Kidney (tissue), 14 donors: ENCODE data around the gene DIPK1C. TPM values are rescaled to one million over a fixed set of nuclear protein-coding genes. Genes with fewer than 3 reads are reported as not detected.

ENCODE experiments used
- DNase-seq, 5 donors: peaks; one replicate each; pipeline ENCODE4 v3.0.0-alpha.2; 2013 to 2020
- FAIRE-seq: peaks from 2 replicates; lab custom pipeline; 2012; peaks lifted over from hg19 to GRCh38; lab: Jason Lieb, UNC
- H3K27ac ChIP-seq, 2 donors: one replicate each; pipeline ENCODE4 v1.7.0; 2013; ENCODE audit warnings: low read depth in 2 of 2, low read length in 2 of 2, inconsistent platforms in 1 of 2
- H3K27me3 ChIP-seq: one replicate; pipeline ENCODE4 v1.7.1; 2013; ENCODE audit warnings: low read length, inconsistent platforms; ENCODE audit not compliant: control insufficient read depth, insufficient read depth
- H3K36me3 ChIP-seq, 3 donors: one replicate each; pipeline versions ENCODE4 v1.7.0 to v1.7.1; 2013; ENCODE audit warnings: low read length in 3 of 3, control low read depth in 1 of 3, inconsistent platforms in 1 of 3; ENCODE audit not compliant: insufficient read depth in 3 of 3, control insufficient read depth in 2 of 3
- H3K4me1 ChIP-seq, 3 donors: one replicate each; pipeline versions ENCODE4 v1.7.0 to v1.7.1; 2013; ENCODE audit warnings: low read length in 3 of 3, inconsistent platforms in 1 of 3, low read depth in 1 of 3; ENCODE audit not compliant: control insufficient read depth in 2 of 3, insufficient read depth in 2 of 3
- H3K4me3 ChIP-seq, 3 donors: one replicate each; pipeline versions ENCODE4 v1.7.0 to v1.8.1; 2013; ENCODE audit warnings: low read length in 3 of 3, control low read depth in 1 of 3, inconsistent platforms in 1 of 3
- H3K9ac ChIP-seq, 3 donors: one replicate each; pipeline versions ENCODE4 v1.7.0 to v1.7.1; 2013; ENCODE audit warnings: low read length in 3 of 3, control low read depth in 1 of 3, inconsistent platforms in 1 of 3
- H3K9me3 ChIP-seq, 3 donors: one replicate each; pipeline versions ENCODE4 v1.7.0 to v1.7.1; 2013; ENCODE audit warnings: low read length in 3 of 3, control low read depth in 1 of 3, inconsistent platforms in 1 of 3; ENCODE audit not compliant: control insufficient read depth in 2 of 3, insufficient read depth in 1 of 3
- intact Hi-C: fragments of 100-400 bp; cut with DNase I; formaldehyde crosslinking; loops from one replicate; pipeline ENCODE4 v1.11.1; 2022
- polyA plus RNA-seq: library from polyadenylated mRNA; stranded (reverse); fragments of 350-450 nt; fragmentation: Illumina TruSeq; extraction: RNeasy Lipid Tissue Mini Kit (QIAGEN cat#74804); gene quantifications from one replicate; pipeline ENCODE4 v1.2.3, GENCODE V29; 2014; ENCODE audit warnings: low read depth, low replicate concordance; ENCODE audit not compliant: insufficient read depth
- total RNA-seq: library from RNA; stranded (reverse); fragmentation: NEBNext Ultra II Directional; extraction: Animal tissue kit (Norgen Biotek cat#: 25700); gene quantifications from one replicate; pipeline ENCODE4 v1.2.1, GENCODE V29; 2021
- TF ChIP-seq, protein P1 (sequence below): IDR thresholded peaks from 3 replicates; pipeline ENCODE4 v1.5.1; 2012; ENCODE audit warnings: mild to moderate bottlenecking, moderate library complexity, borderline replicate concordance; ENCODE audit not compliant: insufficient read depth; ENCODE audit errors: extremely low read depth
- donor health status: control.
- donor health status: control.
- donor health status: control.
- donor health status: control.
- donor health status: control.
- donor health status: DM: yes; HTN: yes; CAD: no.
- donor health status: Normal renal cell carcinoma (clear cell type).

DIPK1C gene
- total and polyA plus RNA-seq, 2 donors from 2014 or later = 0.09 TPM; not detected in 1

DNA sequence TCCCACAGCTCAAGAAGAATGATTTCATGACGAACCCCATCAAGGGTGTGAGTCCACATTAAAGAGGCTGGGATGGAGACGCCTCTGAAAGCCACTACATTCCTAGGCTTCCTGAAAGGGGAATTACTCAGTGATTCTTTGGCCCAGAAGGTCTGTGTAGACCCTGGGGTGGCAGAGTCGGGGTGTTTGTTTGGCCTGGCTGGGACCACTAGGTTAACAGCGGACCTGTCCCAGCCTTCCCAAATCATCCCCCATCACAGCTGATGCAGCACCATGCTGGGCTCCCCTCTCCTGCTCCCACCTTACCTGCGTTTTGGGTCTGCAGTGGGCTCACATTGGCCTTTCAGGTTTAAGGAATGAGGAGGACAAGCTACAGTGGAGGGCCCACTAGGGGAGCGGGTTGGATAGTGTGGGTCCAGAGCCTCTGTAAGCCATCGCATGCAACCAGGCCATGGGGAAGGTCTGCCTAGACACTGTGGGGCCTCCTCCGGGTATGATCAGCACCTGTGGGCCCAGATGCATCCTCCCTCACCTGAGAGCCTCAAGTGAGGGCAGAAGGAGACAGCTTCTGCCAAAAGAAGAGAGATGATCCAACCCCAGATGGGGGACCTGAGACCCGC lies 16.2 kb downstream of the DIPK1C start:
- Histone ChIP-seq H3K9ac (no peak overlapping the region), H3K27ac (no peak overlapping the region), H3K4me3 (no peak overlapping the region), H3K9me3 (no peaks in the 10 kb centered on the region), H3K27me3 (no peaks in the 10 kb centered on the region), H3K36me3 (no peaks in the 10 kb centered on the region), H3K4me1 (peaks cover 0 to 5% (median 0%) of the 10 kb centered on the region in 3 donors)
- no peak for DNase-seq
- no peak for FAIRE-seq
- TF ChIP-seq, protein P1, sequence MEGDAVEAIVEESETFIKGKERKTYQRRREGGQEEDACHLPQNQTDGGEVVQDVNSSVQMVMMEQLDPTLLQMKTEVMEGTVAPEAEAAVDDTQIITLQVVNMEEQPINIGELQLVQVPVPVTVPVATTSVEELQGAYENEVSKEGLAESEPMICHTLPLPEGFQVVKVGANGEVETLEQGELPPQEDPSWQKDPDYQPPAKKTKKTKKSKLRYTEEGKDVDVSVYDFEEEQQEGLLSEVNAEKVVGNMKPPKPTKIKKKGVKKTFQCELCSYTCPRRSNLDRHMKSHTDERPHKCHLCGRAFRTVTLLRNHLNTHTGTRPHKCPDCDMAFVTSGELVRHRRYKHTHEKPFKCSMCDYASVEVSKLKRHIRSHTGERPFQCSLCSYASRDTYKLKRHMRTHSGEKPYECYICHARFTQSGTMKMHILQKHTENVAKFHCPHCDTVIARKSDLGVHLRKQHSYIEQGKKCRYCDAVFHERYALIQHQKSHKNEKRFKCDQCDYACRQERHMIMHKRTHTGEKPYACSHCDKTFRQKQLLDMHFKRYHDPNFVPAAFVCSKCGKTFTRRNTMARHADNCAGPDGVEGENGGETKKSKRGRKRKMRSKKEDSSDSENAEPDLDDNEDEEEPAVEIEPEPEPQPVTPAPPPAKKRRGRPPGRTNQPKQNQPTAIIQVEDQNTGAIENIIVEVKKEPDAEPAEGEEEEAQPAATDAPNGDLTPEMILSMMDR = no peak
- intact Hi-C loops = no loop called here

DNA sequence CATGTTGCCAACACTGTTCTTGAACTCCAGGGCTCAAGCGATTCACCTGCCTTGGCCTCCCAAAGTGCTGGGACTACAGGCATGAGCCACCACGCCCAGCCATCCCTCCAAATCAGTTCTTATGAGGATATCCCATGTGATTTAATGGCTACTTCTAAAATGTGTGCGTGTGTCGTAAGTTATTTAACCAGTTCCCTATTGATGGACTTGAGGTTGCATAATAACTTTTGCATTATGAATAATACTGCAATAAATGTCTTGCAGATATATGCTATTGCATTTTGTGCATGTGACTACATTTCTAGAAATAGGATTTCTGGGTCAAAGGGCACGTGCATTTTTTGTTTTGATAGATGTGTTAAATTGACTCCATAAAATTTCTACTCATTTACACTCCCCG lies 19.0 kb downstream of the DIPK1C start:
- H3K27ac ChIP-seq = no peak overlapping the region
- DNase-seq (no peak), FAIRE-seq (no peak)
- TF ChIP-seq, protein P1 = no peak
- intact Hi-C loops = no loop called here
- no peaks in the 10 kb centered on the region for H3K9me3 ChIP-seq
- H3K4me1 ChIP-seq = no peaks in the 10 kb centered on the region
- no peaks in the 10 kb centered on the region for H3K27me3 ChIP-seq
- H3K36me3 ChIP-seq = no peaks in the 10 kb centered on the region
- no peak overlapping the region for H3K9ac ChIP-seq
- no peak overlapping the region for H3K4me3 ChIP-seq

DNA sequence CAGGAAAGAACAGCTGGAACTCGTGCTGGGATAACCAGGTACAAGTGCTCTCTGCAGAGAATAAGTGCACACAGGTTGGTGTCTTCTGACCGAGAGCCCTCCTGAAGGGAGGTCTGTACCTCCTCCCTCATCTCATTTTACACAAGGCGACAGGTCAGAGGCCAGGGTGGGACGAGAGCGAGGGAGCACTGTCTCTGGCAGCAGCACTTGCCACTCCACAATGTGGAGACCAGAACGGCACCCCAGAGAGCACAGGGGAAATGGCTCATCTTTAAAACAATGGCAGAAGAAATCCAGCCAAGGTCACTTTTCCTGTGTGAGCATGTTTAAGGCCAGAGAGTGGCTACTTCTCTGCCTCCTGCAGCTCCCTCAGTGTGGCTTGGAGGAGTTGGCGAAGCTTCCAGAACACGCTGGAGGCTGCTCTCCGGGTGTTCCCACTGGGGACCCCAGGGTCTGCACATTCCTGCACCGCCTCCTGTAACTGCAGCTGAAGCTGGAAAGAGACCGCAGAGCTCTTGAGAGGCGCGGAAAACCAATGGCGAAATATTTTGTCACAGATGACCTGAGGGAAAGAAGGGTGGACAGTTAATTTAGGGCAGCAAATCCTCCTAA lies 20.8 kb downstream of the DIPK1C start:
- Histone ChIP-seq H3K9me3 (no peaks in the 10 kb centered on the region), H3K27ac (no peak overlapping the region), H3K27me3 (no peaks in the 10 kb centered on the region), H3K4me3 (no peak overlapping the region), H3K4me1 (no peaks in the 10 kb centered on the region), H3K9ac (no peak overlapping the region), H3K36me3 (no peaks in the 10 kb centered on the region)
- FAIRE-seq (no peak), DNase-seq (no peak)
- intact Hi-C loops = no loop called here
- TF ChIP-seq, protein P1 = no peak
